ENCODE results near the gene TRHDE. TPM values are rescaled to one million over a fixed set of nuclear protein-coding genes. Genes with fewer than 3 reads are reported as not detected.
A peak's percentile ranks its signal among the peaks of the same experiment; 100 is the strongest.

The TRHDE gene
- total RNA-seq, 1 donor from 2014 or later = 0.64 TPM

- no peaks in the 10 kb centered on the region for H3K9me3 Mint-ChIP-seq (ENCODE audit: unreplicated experiment)
Measured at GRCh38 chr12:72570601-72571000, 298.4 kb downstream of the TRHDE start.

GRCh38 chr12:72574138-72574537, 302.0 kb downstream of the TRHDE start:
- Mint-ChIP-seq H3K9me3 (ENCODE audit: unreplicated experiment) (no peaks in the 10 kb centered on the region), H3K4me1 (ENCODE audit: unreplicated experiment) (no peaks in the 10 kb centered on the region), H3K27me3 (ENCODE audit: unreplicated experiment) (no peaks in the 10 kb centered on the region), H3K36me3 (ENCODE audit: unreplicated experiment) (no peaks in the 10 kb centered on the region), H3K4me3 (ENCODE audit: unreplicated experiment) (no peak overlapping the region), H3K27ac (ENCODE audit: unreplicated experiment) (no peak overlapping the region)
- no peak for DNase-seq (ENCODE audit: extremely low spot score, unreplicated experiment)
- no peak for TF ChIP-seq CTCF (IDR thresholded peaks at IDR 0.05)

More at GRCh38 chr12:72570601-72571000, 298.4 kb downstream of the TRHDE start:
- H3K4me1 Mint-ChIP-seq (ENCODE audit: unreplicated experiment) = no peaks in the 10 kb centered on the region
- DNase-seq (ENCODE audit: extremely low spot score, unreplicated experiment) = no peak
- no peak overlapping the region for H3K27ac Mint-ChIP-seq (ENCODE audit: unreplicated experiment)
- no peaks in the 10 kb centered on the region for H3K27me3 Mint-ChIP-seq (ENCODE audit: unreplicated experiment)
- H3K4me3 Mint-ChIP-seq (ENCODE audit: unreplicated experiment) = no peak overlapping the region
- no peaks in the 10 kb centered on the region for H3K36me3 Mint-ChIP-seq (ENCODE audit: unreplicated experiment)
- peak; percentile 6 for TF ChIP-seq CTCF (IDR thresholded peaks at IDR 0.05)

- H3K36me3 Mint-ChIP-seq (ENCODE audit: unreplicated experiment) = no peaks in the 10 kb centered on the region
- no peaks in the 10 kb centered on the region for H3K27me3 Mint-ChIP-seq (ENCODE audit: unreplicated experiment)
- no peak for TF ChIP-seq CTCF (IDR thresholded peaks at IDR 0.05)
- H3K4me1 Mint-ChIP-seq (ENCODE audit: unreplicated experiment) = no peaks in the 10 kb centered on the region
- H3K27ac Mint-ChIP-seq (ENCODE audit: unreplicated experiment) = no peak overlapping the region
- no peak for DNase-seq (ENCODE audit: extremely low spot score, unreplicated experiment)
- H3K9me3 Mint-ChIP-seq (ENCODE audit: unreplicated experiment) = no peaks in the 10 kb centered on the region
- H3K4me3 Mint-ChIP-seq (ENCODE audit: unreplicated experiment) = no peak overlapping the region
Measured at GRCh38 chr12:72578327-72578726, 306.2 kb downstream of the TRHDE start.

- no peak for DNase-seq (ENCODE audit: extremely low spot score, unreplicated experiment)
- Mint-ChIP-seq H3K36me3 (ENCODE audit: unreplicated experiment) (no peaks in the 10 kb centered on the region), H3K27me3 (ENCODE audit: unreplicated experiment) (no peaks in the 10 kb centered on the region), H3K4me3 (ENCODE audit: unreplicated experiment) (no peak overlapping the region), H3K9me3 (ENCODE audit: unreplicated experiment) (peaks cover 3% of the 10 kb centered on the region), H3K27ac (ENCODE audit: unreplicated experiment) (no peak overlapping the region), H3K4me1 (ENCODE audit: unreplicated experiment) (no peaks in the 10 kb centered on the region)
- TF ChIP-seq CTCF (IDR thresholded peaks at IDR 0.05) = no peak
Measured at GRCh38 chr12:72586456-72586855, 314.3 kb downstream of the TRHDE start.

- Mint-ChIP-seq H3K27ac (ENCODE audit: unreplicated experiment) (no peak overlapping the region), H3K27me3 (ENCODE audit: unreplicated experiment) (no peaks in the 10 kb centered on the region), H3K36me3 (ENCODE audit: unreplicated experiment) (no peaks in the 10 kb centered on the region), H3K4me3 (ENCODE audit: unreplicated experiment) (no peak overlapping the region), H3K9me3 (ENCODE audit: unreplicated experiment) (peaks cover 16% of the 10 kb centered on the region), H3K4me1 (ENCODE audit: unreplicated experiment) (no peaks in the 10 kb centered on the region)
- no peak for DNase-seq (ENCODE audit: extremely low spot score, unreplicated experiment)
- no peak for TF ChIP-seq CTCF (IDR thresholded peaks at IDR 0.05)
Measured at GRCh38 chr12:72602581-72602980, 330.4 kb downstream of the TRHDE start.
